ENCODE data around the gene TTLL9.

TTLL9 gene

GRCh38 chr20:31903627-31904386 lies 33.4 kb downstream of the TTLL9 start:
- no peak for TF ChIP-seq CTCF (IDR thresholded peaks at IDR 0.05; ENCODE audit: low read depth, low read length)
- Histone ChIP-seq H3K27ac (no peak overlapping the region), H3K36me3 (no peaks in the 10 kb centered on the region), H3K27me3 (ENCODE audit: insufficient read depth, low read depth, severe bottlenecking) (no peaks in the 10 kb centered on the region), H3K9me3 (ENCODE audit: severe bottlenecking) (no peaks in the 10 kb centered on the region), H3K4me3 (ENCODE audit: low read depth, low read length) (no peak overlapping the region)
- DNase-seq: no peak

- H3K9me3 ChIP-seq (ENCODE audit: severe bottlenecking): no peaks in the 10 kb centered on the region
- no peaks in the 10 kb centered on the region for H3K36me3 ChIP-seq
- no peak for DNase-seq
- TF ChIP-seq CTCF (IDR thresholded peaks at IDR 0.05; ENCODE audit: low read depth, low read length): no peak
- no peak overlapping the region for H3K4me3 ChIP-seq (ENCODE audit: low read depth, low read length)
- H3K27ac ChIP-seq: no peak overlapping the region
- H3K27me3 ChIP-seq (ENCODE audit: insufficient read depth, low read depth, severe bottlenecking): no peaks in the 10 kb centered on the region
Observed at GRCh38 chr20:31906001-31906400, 35.6 kb downstream of the TTLL9 start.

- H3K27ac ChIP-seq: no peak overlapping the region
- no peaks in the 10 kb centered on the region for H3K36me3 ChIP-seq
- no peak for TF ChIP-seq CTCF (IDR thresholded peaks at IDR 0.05; ENCODE audit: low read depth, low read length)
- H3K27me3 ChIP-seq (ENCODE audit: insufficient read depth, low read depth, severe bottlenecking): no peaks in the 10 kb centered on the region
- H3K9me3 ChIP-seq (ENCODE audit: severe bottlenecking): no peaks in the 10 kb centered on the region
- no peak for DNase-seq
- no peak overlapping the region for H3K4me3 ChIP-seq (ENCODE audit: low read depth, low read length)
Observed at GRCh38 chr20:31907046-31907445, 36.6 kb downstream of the TTLL9 start.

- Histone ChIP-seq H3K27ac (no peak overlapping the region), H3K9me3 (ENCODE audit: severe bottlenecking) (no peaks in the 10 kb centered on the region), H3K27me3 (ENCODE audit: insufficient read depth, low read depth, severe bottlenecking) (no peaks in the 10 kb centered on the region), H3K4me3 (ENCODE audit: low read depth, low read length) (no peak overlapping the region), H3K36me3 (no peaks in the 10 kb centered on the region)
- no peak for DNase-seq
- TF ChIP-seq CTCF (IDR thresholded peaks at IDR 0.05; ENCODE audit: low read depth, low read length): no peak
Observed at GRCh38 chr20:31908016-31908415, 37.6 kb downstream of the TTLL9 start.

- Histone ChIP-seq H3K4me3 (ENCODE audit: low read depth, low read length) (no peak overlapping the region), H3K27me3 (ENCODE audit: insufficient read depth, low read depth, severe bottlenecking) (no peaks in the 10 kb centered on the region), H3K9me3 (ENCODE audit: severe bottlenecking) (no peaks in the 10 kb centered on the region), H3K36me3 (no peaks in the 10 kb centered on the region), H3K27ac (no peak overlapping the region)
- TF ChIP-seq CTCF (IDR thresholded peaks at IDR 0.05; ENCODE audit: low read depth, low read length): no peak
- DNase-seq: no peak
Observed at GRCh38 chr20:31908424-31908823, 38.0 kb downstream of the TTLL9 start.

Data from WERI-Rb-1 (cell line).